Adrenal gland (tissue), 5 donors: ENCODE results near the gene BCL2L14.

Experiments
- POLR2A ChIP-seq, 2 donors: fragments of 450-650 bp; IDR thresholded peaks; one replicate each; pipeline ENCODE4 v1.6.1; 2017; ENCODE audit warnings: antibody characterized with exemption in 2 of 2, mild to moderate bottlenecking in 2 of 2, moderate library complexity in 1 of 2
- TF ChIP-seq, protein P1 (sequence below), 6 experiments: fragments of 450-650 bp in 4 of 6; fragments of 200-600 bp in 2 of 6; sonication (generic) in 1 of 6; IDR thresholded peaks; 1 replicate in 5 of 6; 2 replicates in 1 of 6; pipeline versions ENCODE4 v1.5.1 to v1.8.0; 2016 to 2021; ENCODE audit warnings: antibody characterized with exemption in 6 of 6, mild to moderate bottlenecking in 2 of 6, moderate library complexity in 1 of 6
- donor health status: DM: no; HTN: no; CAD: no.

DNA sequence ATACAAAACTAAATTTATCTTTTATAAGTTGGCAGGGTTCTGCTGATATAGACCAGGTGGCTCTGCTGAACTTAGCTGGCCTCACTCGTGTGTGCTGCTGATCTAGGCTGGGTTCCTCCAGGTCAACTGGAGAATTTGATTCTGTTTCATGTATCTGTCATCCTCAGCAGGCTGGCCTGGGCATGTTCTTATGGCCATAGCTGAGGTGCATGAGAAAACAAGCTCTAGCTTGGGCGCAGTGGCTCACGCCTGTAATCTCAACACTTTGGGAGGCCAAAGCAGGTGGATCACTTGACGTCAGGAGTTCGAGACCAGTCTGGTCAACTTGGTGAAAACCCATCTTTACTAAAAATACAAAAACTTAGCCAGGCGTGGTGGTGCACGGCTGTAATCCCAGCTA, 24.3 kb upstream of the BCL2L14 start:
- TF ChIP-seq, protein P1, sequence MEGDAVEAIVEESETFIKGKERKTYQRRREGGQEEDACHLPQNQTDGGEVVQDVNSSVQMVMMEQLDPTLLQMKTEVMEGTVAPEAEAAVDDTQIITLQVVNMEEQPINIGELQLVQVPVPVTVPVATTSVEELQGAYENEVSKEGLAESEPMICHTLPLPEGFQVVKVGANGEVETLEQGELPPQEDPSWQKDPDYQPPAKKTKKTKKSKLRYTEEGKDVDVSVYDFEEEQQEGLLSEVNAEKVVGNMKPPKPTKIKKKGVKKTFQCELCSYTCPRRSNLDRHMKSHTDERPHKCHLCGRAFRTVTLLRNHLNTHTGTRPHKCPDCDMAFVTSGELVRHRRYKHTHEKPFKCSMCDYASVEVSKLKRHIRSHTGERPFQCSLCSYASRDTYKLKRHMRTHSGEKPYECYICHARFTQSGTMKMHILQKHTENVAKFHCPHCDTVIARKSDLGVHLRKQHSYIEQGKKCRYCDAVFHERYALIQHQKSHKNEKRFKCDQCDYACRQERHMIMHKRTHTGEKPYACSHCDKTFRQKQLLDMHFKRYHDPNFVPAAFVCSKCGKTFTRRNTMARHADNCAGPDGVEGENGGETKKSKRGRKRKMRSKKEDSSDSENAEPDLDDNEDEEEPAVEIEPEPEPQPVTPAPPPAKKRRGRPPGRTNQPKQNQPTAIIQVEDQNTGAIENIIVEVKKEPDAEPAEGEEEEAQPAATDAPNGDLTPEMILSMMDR (IDR thresholded peaks at IDR 0.05), result no peak
- TF ChIP-seq POLR2A (IDR thresholded peaks at IDR 0.05), result no peak
